ENCODE measurements around the gene PPP1R9A.

PPP1R9A gene

GRCh38 chr7:95102662-95103061 lies 195.3 kb downstream of the PPP1R9A start:
- no peak for FAIRE-seq

- FAIRE-seq, result no peak
Observed at GRCh38 chr7:95104739-95105138, 197.3 kb downstream of the PPP1R9A start.

- FAIRE-seq, result no peak
Observed at GRCh38 chr7:95105627-95106026, 198.2 kb downstream of the PPP1R9A start.

GRCh38 chr7:95106401-95106800 lies 199.0 kb downstream of the PPP1R9A start:
- FAIRE-seq, result no peak

- FAIRE-seq, result no peak
Observed at GRCh38 chr7:95110707-95111106, 203.3 kb downstream of the PPP1R9A start.

- no peak for FAIRE-seq
Observed at GRCh38 chr7:95113590-95113989, 206.2 kb downstream of the PPP1R9A start.

- no peak for FAIRE-seq
Observed at GRCh38 chr7:95126053-95126709, 218.8 kb downstream of the PPP1R9A start.

GRCh38 chr7:95132500-95132899 lies 225.1 kb downstream of the PPP1R9A start:
- FAIRE-seq, result no peak

GRCh38 chr7:95139922-95140321 lies 232.5 kb downstream of the PPP1R9A start:
- no peak for FAIRE-seq

- peak; percentile 16 for FAIRE-seq
Observed at GRCh38 chr7:95141755-95142154, 234.4 kb downstream of the PPP1R9A start.

GRCh38 chr7:95144256-95144655 lies 236.9 kb downstream of the PPP1R9A start:
- FAIRE-seq, result no peak

GRCh38 chr7:95155965-95156364 lies 248.6 kb downstream of the PPP1R9A start:
- FAIRE-seq, result no peak

- no peak for FAIRE-seq
Observed at GRCh38 chr7:95157381-95157780, 250.0 kb downstream of the PPP1R9A start.

GRCh38 chr7:95169678-95170077 lies 262.3 kb downstream of the PPP1R9A start:
- FAIRE-seq, result no peak

GRCh38 chr7:95172420-95172819 lies 265.0 kb downstream of the PPP1R9A start:
- peak; percentile 21 for FAIRE-seq

GRCh38 chr7:95190515-95190914 lies 283.1 kb downstream of the PPP1R9A start:
- no peak for FAIRE-seq

GRCh38 chr7:95191795-95192194 lies 284.4 kb downstream of the PPP1R9A start:
- no peak for FAIRE-seq

- no peak for FAIRE-seq
Observed at GRCh38 chr7:95198863-95199262, 291.5 kb downstream of the PPP1R9A start.

GRCh38 chr7:95199779-95200558 lies 292.6 kb downstream of the PPP1R9A start:
- peak; percentile 91 for FAIRE-seq

GRCh38 chr7:95200741-95201140 lies 293.3 kb downstream of the PPP1R9A start:
- no peak for FAIRE-seq

GRCh38 chr7:95201727-95202126 lies 294.3 kb downstream of the PPP1R9A start:
- FAIRE-seq, result no peak

GRCh38 chr7:95204618-95205017 lies 297.2 kb downstream of the PPP1R9A start:
- FAIRE-seq, result no peak

GRCh38 chr7:95205665-95206225 lies 298.4 kb downstream of the PPP1R9A start:
- FAIRE-seq, result no peak

GRCh38 chr7:95209276-95209675 lies 301.9 kb downstream of the PPP1R9A start:
- FAIRE-seq, result no peak
